ENCODE data around the gene ATP8A1.
"Not testable (repeated sequence)": the region's sequence is repeated elsewhere in the genome, so short reads cannot be mapped to it uniquely, and the experiment has no call there.

ATP8A1 gene

GRCh38 chr4:42488554-42488953, 168.4 kb downstream of the ATP8A1 start:
- TF ChIP-seq, protein P1, sequence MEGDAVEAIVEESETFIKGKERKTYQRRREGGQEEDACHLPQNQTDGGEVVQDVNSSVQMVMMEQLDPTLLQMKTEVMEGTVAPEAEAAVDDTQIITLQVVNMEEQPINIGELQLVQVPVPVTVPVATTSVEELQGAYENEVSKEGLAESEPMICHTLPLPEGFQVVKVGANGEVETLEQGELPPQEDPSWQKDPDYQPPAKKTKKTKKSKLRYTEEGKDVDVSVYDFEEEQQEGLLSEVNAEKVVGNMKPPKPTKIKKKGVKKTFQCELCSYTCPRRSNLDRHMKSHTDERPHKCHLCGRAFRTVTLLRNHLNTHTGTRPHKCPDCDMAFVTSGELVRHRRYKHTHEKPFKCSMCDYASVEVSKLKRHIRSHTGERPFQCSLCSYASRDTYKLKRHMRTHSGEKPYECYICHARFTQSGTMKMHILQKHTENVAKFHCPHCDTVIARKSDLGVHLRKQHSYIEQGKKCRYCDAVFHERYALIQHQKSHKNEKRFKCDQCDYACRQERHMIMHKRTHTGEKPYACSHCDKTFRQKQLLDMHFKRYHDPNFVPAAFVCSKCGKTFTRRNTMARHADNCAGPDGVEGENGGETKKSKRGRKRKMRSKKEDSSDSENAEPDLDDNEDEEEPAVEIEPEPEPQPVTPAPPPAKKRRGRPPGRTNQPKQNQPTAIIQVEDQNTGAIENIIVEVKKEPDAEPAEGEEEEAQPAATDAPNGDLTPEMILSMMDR (IDR thresholded peaks at IDR 0.05; ENCODE audit: low read depth, low read length, missing control alignments): no peak
- no peak for DNase-seq (ENCODE audit: extremely low read depth, low read depth)
- H3K4me3 ChIP-seq (replicated peaks; ENCODE audit: low read depth, low read length): no peak overlapping the region

DNA sequence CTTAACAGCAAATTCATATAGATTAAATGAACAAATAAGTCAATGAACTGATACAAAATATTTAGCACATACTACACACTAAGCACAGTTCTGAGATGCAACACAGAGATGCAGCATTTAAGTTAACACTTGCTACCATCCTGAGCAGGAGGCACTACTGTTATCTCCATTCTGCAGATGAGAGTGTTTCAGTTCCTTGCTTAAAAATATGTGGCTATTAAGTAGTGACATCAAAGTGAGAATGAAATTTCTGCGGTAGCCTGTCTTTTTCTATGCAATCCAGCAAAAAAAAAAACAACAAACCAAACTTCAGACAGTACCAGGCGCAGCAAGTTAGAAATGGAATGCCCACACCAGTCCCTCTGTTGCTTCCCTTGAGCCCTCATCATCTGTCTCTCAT, 168.8 kb downstream of the ATP8A1 start:
- H3K4me3 ChIP-seq (replicated peaks; ENCODE audit: low read depth, low read length): no peak overlapping the region
- no peak for DNase-seq (ENCODE audit: extremely low read depth, low read depth)
- TF ChIP-seq, protein P1 (IDR thresholded peaks at IDR 0.05; ENCODE audit: low read depth, low read length, missing control alignments): no peak

GRCh38 chr4:42487230-42487629, 169.7 kb downstream of the ATP8A1 start:
- DNase-seq (ENCODE audit: extremely low read depth, low read depth): no peak
- H3K4me3 ChIP-seq (replicated peaks; ENCODE audit: low read depth, low read length): no peak overlapping the region
- TF ChIP-seq, protein P1 (IDR thresholded peaks at IDR 0.05; ENCODE audit: low read depth, low read length, missing control alignments): no peak

DNA sequence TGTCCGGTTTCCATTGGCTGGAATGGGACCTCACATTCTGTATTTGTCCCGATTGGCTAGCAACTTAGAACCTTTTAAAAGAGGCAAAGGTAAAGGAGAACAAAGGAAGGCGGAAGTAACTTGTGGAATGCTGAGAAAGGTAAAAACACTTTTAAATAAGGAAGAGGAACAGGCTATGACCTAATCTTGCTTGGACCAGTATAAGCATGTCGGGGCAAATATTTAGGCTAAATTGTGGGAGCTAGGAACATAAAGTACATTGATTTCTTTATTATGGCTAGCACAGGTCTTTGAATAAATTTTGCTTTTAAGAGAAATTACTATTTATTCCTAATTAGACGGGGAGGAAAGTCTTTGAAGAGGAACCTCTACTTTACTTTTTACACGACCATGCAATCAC, 170.7 kb downstream of the ATP8A1 start:
- not testable (repeated sequence) for H3K4me3 ChIP-seq (replicated peaks; ENCODE audit: low read depth, low read length); DNase-seq (ENCODE audit: extremely low read depth, low read depth)

- TF ChIP-seq, protein P1 (IDR thresholded peaks at IDR 0.05; ENCODE audit: low read depth, low read length, missing control alignments): no peak
- H3K4me3 ChIP-seq (replicated peaks; ENCODE audit: low read depth, low read length): no peak overlapping the region
- no peak for DNase-seq (ENCODE audit: extremely low read depth, low read depth)
These were observed 172.3 kb downstream of the ATP8A1 start for GRCh38 chr4:42484630-42485029.

DNA sequence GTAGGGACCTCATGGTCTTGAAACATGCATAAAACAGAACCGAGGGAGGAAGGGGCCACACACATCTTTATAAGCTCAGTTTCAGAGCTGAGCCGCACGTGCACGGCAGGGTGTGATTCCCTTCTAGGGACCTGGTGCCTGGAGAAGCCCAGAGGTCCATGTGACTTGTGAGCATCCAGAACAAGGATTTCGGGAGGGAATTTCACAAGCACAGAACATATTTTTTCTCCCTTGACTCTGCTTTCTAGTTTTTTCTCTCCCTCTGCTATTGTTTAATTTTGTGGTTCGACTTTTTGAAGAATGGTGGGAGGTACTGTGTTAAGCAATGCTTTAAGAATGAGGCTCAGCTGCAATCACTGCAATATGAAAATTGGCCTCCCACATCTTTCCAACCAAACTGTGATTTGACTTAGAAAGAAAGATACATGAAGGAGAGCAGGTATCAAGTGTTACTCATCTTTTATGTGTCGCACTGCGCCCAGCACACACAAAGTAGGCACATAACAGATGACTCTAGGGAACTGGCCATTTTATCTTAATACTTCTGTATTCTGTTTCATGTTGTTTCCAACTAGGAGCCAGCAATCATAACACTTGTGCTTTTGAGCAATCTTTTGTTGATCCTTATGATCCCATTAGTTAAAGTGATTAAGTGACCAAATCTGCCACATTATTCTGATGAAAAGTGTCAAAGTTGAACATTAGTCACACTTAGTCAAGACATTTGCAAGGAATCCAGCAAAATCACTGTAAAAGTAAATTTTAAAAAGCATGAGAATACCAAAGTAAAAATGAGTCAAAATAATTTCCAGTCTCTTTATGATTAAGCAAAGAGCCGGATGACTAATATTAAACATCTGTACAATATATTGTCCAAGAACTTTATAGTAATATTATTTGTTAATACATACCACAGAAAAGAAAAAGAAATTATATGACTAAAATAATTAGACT, 173.2 kb downstream of the ATP8A1 start:
- TF ChIP-seq, protein P1 (IDR thresholded peaks at IDR 0.05; ENCODE audit: low read depth, low read length, missing control alignments): no peak
- no peak for DNase-seq (ENCODE audit: extremely low read depth, low read depth)
- no peak overlapping the region for H3K4me3 ChIP-seq (replicated peaks; ENCODE audit: low read depth, low read length)

DNA sequence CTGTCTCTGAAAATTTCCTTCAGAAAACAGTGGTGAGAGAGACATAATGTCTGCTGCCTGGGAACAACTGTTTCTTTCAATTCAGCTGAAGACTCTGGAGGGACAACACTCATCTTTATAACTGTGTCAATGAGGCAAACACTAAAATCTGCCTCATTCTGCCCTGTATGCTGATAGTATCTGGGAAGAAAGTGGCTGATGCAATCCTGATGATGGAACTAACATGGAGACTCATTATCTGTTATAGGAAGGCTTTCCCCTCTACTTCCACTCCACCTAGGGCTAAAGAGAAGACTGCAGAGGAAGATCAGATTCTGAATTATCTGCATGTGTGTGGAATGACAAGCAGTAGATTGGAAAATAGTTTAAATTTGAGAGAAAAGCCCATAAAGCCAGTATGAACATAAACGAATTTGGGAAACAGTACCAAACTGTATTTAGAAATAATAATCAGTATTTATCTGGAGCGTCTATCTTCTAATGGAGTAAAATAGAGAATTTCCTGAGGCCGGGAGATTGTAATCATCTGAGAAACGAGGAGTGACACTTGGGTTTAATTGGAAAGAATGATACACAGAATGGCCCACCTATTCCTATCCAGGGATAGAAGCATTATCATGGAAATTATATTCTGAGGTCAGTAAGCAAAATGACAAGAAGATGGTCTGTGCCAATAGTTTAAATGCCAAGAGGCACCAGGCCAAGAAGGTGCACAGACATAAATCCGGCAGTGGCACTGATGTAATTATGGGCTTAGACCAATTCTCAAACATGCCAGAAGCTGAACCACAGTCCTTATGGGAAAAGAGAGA, 174.2 kb downstream of the ATP8A1 start:
- no peak for DNase-seq (ENCODE audit: extremely low read depth, low read depth)
- no peak overlapping the region for H3K4me3 ChIP-seq (replicated peaks; ENCODE audit: low read depth, low read length)
- TF ChIP-seq, protein P1 (IDR thresholded peaks at IDR 0.05; ENCODE audit: low read depth, low read length, missing control alignments): no peak

Data from HFF-Myc (cell line).